H9 (cell line): ENCODE data around the gene DOCK2. TPM values are rescaled to one million over a fixed set of nuclear protein-coding genes. Genes with fewer than 3 reads are reported as not detected.

Experiments
- DNase-seq: peaks from one replicate; pipeline ENCODE4 v3.0.0-alpha.2; 2017
- H2AFZ ChIP-seq: one replicate; pipeline ENCODE4 v1.6.1; 2013; ENCODE audit warnings: mild to moderate bottlenecking, low read length, control low read depth, moderate library complexity
- H2AK5ac ChIP-seq: 2 replicates; pipeline ENCODE4 v1.6.1; 2013; ENCODE audit warnings: low read length, control low read depth, mixed read lengths; ENCODE audit not compliant: insufficient read length
- H2BK120ac ChIP-seq: one replicate; pipeline ENCODE4 v1.6.1; 2013; ENCODE audit warnings: low read depth, mild to moderate bottlenecking, low read length, control low read depth, inconsistent platforms; ENCODE audit not compliant: poor library complexity, severe bottlenecking
- H2BK12ac ChIP-seq: 2 replicates; pipeline ENCODE4 v1.6.1; 2013; ENCODE audit warnings: low read length, control low read depth, mixed read lengths, low read depth; ENCODE audit not compliant: insufficient read length
- H2BK15ac ChIP-seq: 2 replicates; pipeline ENCODE4 v1.6.1; 2013; ENCODE audit warnings: low read depth, low read length, control low read depth
- H2BK20ac ChIP-seq: one replicate; pipeline ENCODE4 v1.6.1; 2013; ENCODE audit warnings: low read depth, mild to moderate bottlenecking, low read length, control low read depth, inconsistent platforms; ENCODE audit not compliant: poor library complexity, severe bottlenecking
- H2BK5ac ChIP-seq: 2 replicates; pipeline ENCODE4 v1.6.1; 2013; ENCODE audit warnings: low read length, control low read depth, mixed read lengths; ENCODE audit not compliant: insufficient read length
- H3K14ac ChIP-seq: 2 replicates; pipeline ENCODE4 v1.6.1; 2013; ENCODE audit warnings: low read length, control low read depth; ENCODE audit not compliant: insufficient read depth
- H3K18ac ChIP-seq: 2 replicates; pipeline ENCODE4 v1.6.1; 2013; ENCODE audit warnings: low read depth, mild to moderate bottlenecking, mixed read lengths, low read length, control low read depth; ENCODE audit not compliant: insufficient read length
- H3K23ac ChIP-seq: 2 replicates; pipeline ENCODE4 v1.6.1; 2013; ENCODE audit warnings: low read length, control low read depth, mixed read lengths, low read depth; ENCODE audit not compliant: insufficient read length
- H3K23me2 ChIP-seq: 2 replicates; pipeline ENCODE4 v1.6.1; 2013; ENCODE audit warnings: low read depth, mild to moderate bottlenecking, mixed read lengths, low read length, control low read depth; ENCODE audit not compliant: insufficient read length, poor library complexity, severe bottlenecking
- H3K27ac ChIP-seq: 2 replicates; pipeline ENCODE4 v1.5.1; 2013; ENCODE audit warnings: low read length, control low read depth, mixed read lengths, low read depth; ENCODE audit not compliant: insufficient read length
- H3K27me3 ChIP-seq: 2 replicates; pipeline ENCODE4 v1.6.1; 2013; ENCODE audit warnings: low read length, control low read depth, inconsistent platforms; ENCODE audit not compliant: insufficient read depth
- H3K4ac ChIP-seq: 2 replicates; pipeline ENCODE4 v1.6.1; 2013; ENCODE audit warnings: low read depth, mild to moderate bottlenecking, control low read depth, inconsistent platforms, low read length, moderate library complexity
- H3K4me1 ChIP-seq: 2 replicates; pipeline ENCODE4 v1.6.1; 2013; ENCODE audit warnings: low read length, control low read depth, inconsistent platforms; ENCODE audit not compliant: insufficient read depth
- H3K4me2 ChIP-seq: 2 replicates; pipeline ENCODE4 v1.6.1; 2013; ENCODE audit warnings: low read length, control low read depth, mixed read lengths; ENCODE audit not compliant: insufficient read length, insufficient read depth
- H3K56ac ChIP-seq: 2 replicates; pipeline ENCODE4 v1.6.1; 2013; ENCODE audit warnings: low read depth, mild to moderate bottlenecking, mixed read lengths, low read length, control low read depth; ENCODE audit not compliant: insufficient read length
- H3K79me1 ChIP-seq: 2 replicates; pipeline ENCODE4 v1.6.1; 2013; ENCODE audit warnings: low read depth, mild to moderate bottlenecking, moderate library complexity, low read length, control low read depth, inconsistent platforms; ENCODE audit not compliant: insufficient read depth, poor library complexity, severe bottlenecking
- H3K79me2 ChIP-seq: 2 replicates; pipeline ENCODE4 v1.6.1; 2013; ENCODE audit warnings: low read length, control low read depth, inconsistent platforms; ENCODE audit not compliant: insufficient read depth
- H3K9ac ChIP-seq: 2 replicates; pipeline ENCODE4 v1.6.1; 2013; ENCODE audit warnings: low read length, control low read depth, mixed read lengths; ENCODE audit not compliant: insufficient read length; ENCODE audit errors: extremely low read depth
- H3K9me3 ChIP-seq: one replicate; pipeline ENCODE4 v1.6.1; 2013; ENCODE audit warnings: low read depth, low read length, inconsistent platforms; ENCODE audit not compliant: control insufficient read depth
- H3T11ph ChIP-seq: one replicate; pipeline ENCODE4 v1.6.1; 2013; ENCODE audit warnings: mild to moderate bottlenecking, low read length, control low read depth, inconsistent platforms
- H4K20me1 ChIP-seq: one replicate; pipeline ENCODE4 v1.6.1; 2013; ENCODE audit not compliant: control insufficient read depth, insufficient read length, insufficient read depth
- H4K5ac ChIP-seq: 2 replicates; pipeline ENCODE4 v1.6.1; 2013; ENCODE audit warnings: low read depth, mild to moderate bottlenecking, mixed read lengths, low read length, control low read depth; ENCODE audit not compliant: insufficient read length
- H4K8ac ChIP-seq: replicated peaks from 2 replicates; pipeline ENCODE4 v1.6.1; 2013; ENCODE audit warnings: low read length, control low read depth, mixed read lengths, low read depth; ENCODE audit not compliant: insufficient read length
- H4K91ac ChIP-seq: 2 replicates; pipeline ENCODE4 v1.6.1; 2013; ENCODE audit warnings: low read depth, mild to moderate bottlenecking, moderate library complexity, mixed read lengths, low read length, control low read depth; ENCODE audit not compliant: insufficient read length
- H3K27ac Mint-ChIP-seq, 3 experiments: 2 replicates in 2 of 3; 3 replicates in 1 of 3; pipeline ENCODE4 v1.8.0; 2020 to 2021; ENCODE audit warnings: mixed read lengths in 3 of 3, mild to moderate bottlenecking in 1 of 3, moderate library complexity in 1 of 3
- H3K27me3 Mint-ChIP-seq: 2 replicates; pipeline ENCODE4 v1.8.0; 2021; ENCODE audit warnings: low read depth, mild to moderate bottlenecking, moderate library complexity, mixed read lengths
- H3K36me3 Mint-ChIP-seq, 3 experiments: 2 replicates in 2 of 3; 3 replicates in 1 of 3; pipeline ENCODE4 v1.8.0; 2020 to 2021; ENCODE audit warnings: low read depth in 3 of 3, mixed read lengths in 3 of 3; ENCODE audit not compliant: insufficient read depth in 1 of 3
- H3K4me1 Mint-ChIP-seq, 2 experiments: 2 replicates each; pipeline ENCODE4 v1.8.0; 2020; ENCODE audit warnings: mixed read lengths in 2 of 2
- H3K4me3 Mint-ChIP-seq, 2 experiments: 2 replicates in 1 of 2; 3 replicates in 1 of 2; pipeline ENCODE4 v1.8.0; 2020 to 2021; ENCODE audit warnings: mild to moderate bottlenecking in 2 of 2, mixed read lengths in 2 of 2, moderate library complexity in 1 of 2
- H3K9me3 Mint-ChIP-seq, 2 experiments: 2 replicates in 1 of 2; 3 replicates in 1 of 2; pipeline ENCODE4 v1.8.0; 2020; ENCODE audit warnings: mild to moderate bottlenecking in 2 of 2, mixed read lengths in 2 of 2, moderate library complexity in 1 of 2
- CTCF ChIP-seq: fragments of 200-600 bp; sonication (generic); conservative IDR thresholded peaks from 3 replicates; pipeline ENCODE4 v1.8.0; 2021; ENCODE audit warnings: antibody characterized with exemption, mild to moderate bottlenecking
- WGBS: extraction: QIAGEN DNeasy Blood & Tissue Kit; methylation state at CpG from one replicate; pipeline ENCODE4 v1.1.7; 2013; ENCODE audit warnings: missing lambda C conversion rate, low lambda C conversion rate, mixed read lengths; ENCODE audit not compliant: insufficient read length; ENCODE audit errors: extremely low coverage; 5-methylcytosine and 5-hydroxymethylcytosine counted together
- total RNA-seq: library from RNA; stranded (reverse); gene quantifications from 2 replicates; pipeline ENCODE4 v1.2.1, GENCODE V29; 2021

Gene DOCK2
- total RNA-seq, 1 experiment from 2014 or later, result 7.8 TPM

GRCh38 chr5:169814522-169814921 lies 177.4 kb downstream of the DOCK2 start:
- no peaks in the 10 kb centered on the region for H4K20me1 ChIP-seq
- H2BK20ac ChIP-seq, result no peak overlapping the region
- H3K4ac ChIP-seq, result no peak overlapping the region
- peaks cover 7% of the 10 kb centered on the region; the same call in 1 of the 2 replicates for H3K4me1 ChIP-seq
- H4K8ac ChIP-seq, result no peak overlapping the region
- H3K79me2 ChIP-seq, result no peaks in the 10 kb centered on the region
- H4K91ac ChIP-seq, result no peak overlapping the region
- H2BK120ac ChIP-seq, result no peak overlapping the region
- H4K5ac ChIP-seq, result no peak overlapping the region
- H3K36me3 Mint-ChIP-seq, result peaks cover 2 to 13% (median 3%) of the 10 kb centered on the region in 3 experiments; a peak in 6 of 7 replicates
- H3K27ac Mint-ChIP-seq, result no peak overlapping the region
- H3K18ac ChIP-seq, result no peak overlapping the region
- H3K27ac ChIP-seq, result no peak overlapping the region
- no peaks in the 10 kb centered on the region for H3K9me3 ChIP-seq
- no peak overlapping the region for H2BK12ac ChIP-seq
- H2AFZ ChIP-seq, result no peak overlapping the region
- WGBS, result no CpG with 5 or more reads among the region's 1 CpG
- no peak overlapping the region for H3K9ac ChIP-seq
- no peak overlapping the region for H3K23ac ChIP-seq
- no peak overlapping the region for H2AK5ac ChIP-seq
- no peak for TF ChIP-seq CTCF
- H3K56ac ChIP-seq, result no peak overlapping the region
- H3K4me1 Mint-ChIP-seq, result peaks cover 32 to 36% of the 10 kb centered on the region in 2 experiments
- H2BK5ac ChIP-seq, result no peak overlapping the region
- H3K4me2 ChIP-seq, result no peak overlapping the region
- H3K79me1 ChIP-seq, result no peaks in the 10 kb centered on the region
- peaks cover 5 to 10% of the 10 kb centered on the region in 2 experiments for H3K9me3 Mint-ChIP-seq
- no peak overlapping the region for H3K14ac ChIP-seq
- no peak overlapping the region for H3T11ph ChIP-seq
- no peak for DNase-seq
- no peak overlapping the region for H2BK15ac ChIP-seq
- no peaks in the 10 kb centered on the region for H3K27me3 ChIP-seq
- peaks cover 18% of the 10 kb centered on the region for H3K27me3 Mint-ChIP-seq
- H3K4me3 Mint-ChIP-seq, result no peak overlapping the region
- no peaks in the 10 kb centered on the region for H3K23me2 ChIP-seq
